Mesenteric fat pad (tissue), 1 donor: ENCODE results near the gene DHX32. TPM values are rescaled to one million over a fixed set of nuclear protein-coding genes. Genes with fewer than 3 reads are reported as not detected.

Experiments used
- DNase-seq: peaks from one replicate; pipeline ENCODE4 v3.0.0-alpha.2; 2020; ENCODE audit warnings: low spot score
- total RNA-seq: library from RNA; stranded (reverse); fragmentation: NEBNext Ultra II Directional; extraction: Animal tissue kit (Norgen Biotek cat#: 25700); gene quantifications from one replicate; pipeline ENCODE4 v1.2.1, GENCODE V29; 2021
- donor health status: DM: yes; HTN: yes; CAD: no.

The DHX32 gene
- total RNA-seq, 1 donor from 2014 or later: 29.6 TPM

- no peak for DNase-seq
Measured at GRCh38 chr10:125850766-125851731, 30.0 kb downstream of the DHX32 start.

- DNase-seq: no peak
Measured at GRCh38 chr10:125849448-125849847, 31.6 kb downstream of the DHX32 start.

GRCh38 chr10:125848857-125849256 is 32.2 kb downstream of the DHX32 start:
- no peak for DNase-seq

GRCh38 chr10:125848371-125848770 is 32.7 kb downstream of the DHX32 start:
- DNase-seq: no peak

- no peak for DNase-seq
Measured at GRCh38 chr10:125846894-125847293, 34.2 kb downstream of the DHX32 start.

- no peak for DNase-seq
Measured at GRCh38 chr10:125845617-125846016, 35.5 kb downstream of the DHX32 start.

GRCh38 chr10:125844751-125845221 is 36.3 kb downstream of the DHX32 start:
- DNase-seq: no peak

- no peak for DNase-seq
Measured at GRCh38 chr10:125843603-125844329, 37.3 kb downstream of the DHX32 start.

- no peak for DNase-seq
Measured at GRCh38 chr10:125840955-125841354, 40.1 kb downstream of the DHX32 start.

- no peak for DNase-seq
Measured at GRCh38 chr10:125840406-125840805, 40.7 kb downstream of the DHX32 start.

- DNase-seq: no peak
Measured at GRCh38 chr10:125838802-125839575, 42.1 kb downstream of the DHX32 start.

- DNase-seq: no peak
Measured at GRCh38 chr10:125836746-125837145, 44.3 kb downstream of the DHX32 start.

GRCh38 chr10:125828311-125828710 is 52.8 kb downstream of the DHX32 start:
- no peak for DNase-seq

GRCh38 chr10:125827133-125827532 is 54.0 kb downstream of the DHX32 start:
- no peak for DNase-seq

GRCh38 chr10:125824736-125825135 is 56.4 kb downstream of the DHX32 start:
- no peak for DNase-seq

GRCh38 chr10:125823663-125824251 is 57.3 kb downstream of the DHX32 start:
- no peak for DNase-seq

- peak; percentile 96 for DNase-seq
Measured at GRCh38 chr10:125822878-125823662, 58.0 kb downstream of the DHX32 start, which contains the start of the genes BCCIP and UROS. Gene BCCIP (plus strand): TSS chr10:125823546. CDS start chr10:125823558, 12 bp downstream. Gene UROS (minus strand): TSS chr10:125823258. CDS start chr10:125816499, 6,759 bp downstream.

GRCh38 chr10:125820701-125821100 is 60.4 kb downstream of the DHX32 start:
- no peak for DNase-seq

GRCh38 chr10:125817337-125817946 is 63.6 kb downstream of the DHX32 start:
- DNase-seq: no peak
